ENCODE data around the gene KRT76. TPM values are rescaled to one million over a fixed set of nuclear protein-coding genes. Genes with fewer than 3 reads are reported as not detected.
"Not testable (repeated sequence)": the region's sequence is repeated elsewhere in the genome, so short reads cannot be mapped to it uniquely, and the experiment has no call there.

The KRT76 gene
- total RNA-seq, 1 donor from 2014 or later: not detected

GRCh38 chr12:52771505-52771904, 5.6 kb downstream of the KRT76 start:
- intact Hi-C loops (cut with micrococcal nuclease): no loop called here
- Mint-ChIP-seq H3K4me1 (no peaks in the 10 kb centered on the region), H3K36me3 (ENCODE audit: low read depth) (no peaks in the 10 kb centered on the region), H3K27me3 (peaks cover 5% of the 10 kb centered on the region), H3K4me3 (no peak overlapping the region), H3K27ac (no peak overlapping the region), H3K9me3 (no peaks in the 10 kb centered on the region)
- DNase-seq: no peak

GRCh38 chr12:52771088-52771487, 6.1 kb downstream of the KRT76 start:
- Mint-ChIP-seq H3K4me3 (no peak overlapping the region), H3K4me1 (no peaks in the 10 kb centered on the region), H3K27me3 (peaks cover 5% of the 10 kb centered on the region), H3K9me3 (no peaks in the 10 kb centered on the region), H3K27ac (no peak overlapping the region), H3K36me3 (ENCODE audit: low read depth) (no peaks in the 10 kb centered on the region)
- no peak for DNase-seq
- intact Hi-C loops (cut with micrococcal nuclease): no loop called here

- no peak for DNase-seq
- Mint-ChIP-seq H3K9me3 (no peaks in the 10 kb centered on the region), H3K36me3 (ENCODE audit: low read depth) (no peaks in the 10 kb centered on the region), H3K27me3 (peaks cover 3% of the 10 kb centered on the region), H3K4me3 (no peak overlapping the region), H3K27ac (no peak overlapping the region), H3K4me1 (no peaks in the 10 kb centered on the region)
- intact Hi-C loops (cut with micrococcal nuclease): no loop called here
These were observed 7.2 kb downstream of the KRT76 start for GRCh38 chr12:52769946-52770345.

GRCh38 chr12:52769354-52769753, 7.8 kb downstream of the KRT76 start:
- peaks cover 6% of the 10 kb centered on the region for H3K27me3 Mint-ChIP-seq
- intact Hi-C loops (cut with micrococcal nuclease): no loop called here
- H3K36me3 Mint-ChIP-seq (ENCODE audit: low read depth): no peaks in the 10 kb centered on the region
- H3K9me3 Mint-ChIP-seq: no peaks in the 10 kb centered on the region
- no peaks in the 10 kb centered on the region for H3K4me1 Mint-ChIP-seq
- no peak overlapping the region for H3K4me3 Mint-ChIP-seq
- DNase-seq: no peak
- H3K27ac Mint-ChIP-seq: no peak overlapping the region

GRCh38 chr12:52768479-52769200, 8.5 kb downstream of the KRT76 start:
- intact Hi-C loops (cut with micrococcal nuclease): no loop called here
- Mint-ChIP-seq H3K4me1 (no peaks in the 10 kb centered on the region), H3K9me3 (no peaks in the 10 kb centered on the region), H3K27ac (no peak overlapping the region), H3K27me3 (peaks cover 6% of the 10 kb centered on the region), H3K4me3 (no peak overlapping the region), H3K36me3 (ENCODE audit: low read depth) (no peaks in the 10 kb centered on the region)
- DNase-seq: no peak

- H3K27me3 Mint-ChIP-seq: peaks cover 6% of the 10 kb centered on the region
- intact Hi-C loops (cut with micrococcal nuclease): no loop called here
These were observed 9.7 kb downstream of the KRT76 start for GRCh38 chr12:52767427-52767826.

GRCh38 chr12:52767020-52767379, 10.1 kb downstream of the KRT76 start:
- H3K4me3 Mint-ChIP-seq: no peak overlapping the region
- H3K36me3 Mint-ChIP-seq (ENCODE audit: low read depth): no peaks in the 10 kb centered on the region
- no peaks in the 10 kb centered on the region for H3K9me3 Mint-ChIP-seq
- H3K4me1 Mint-ChIP-seq: no peaks in the 10 kb centered on the region
- no peak overlapping the region for H3K27ac Mint-ChIP-seq
- H3K27me3 Mint-ChIP-seq: peaks cover 6% of the 10 kb centered on the region
- no peak for DNase-seq
- intact Hi-C loops (cut with micrococcal nuclease): no loop called here

More at GRCh38 chr12:52767427-52767826, 9.7 kb downstream of the KRT76 start:
- H3K36me3 Mint-ChIP-seq (ENCODE audit: low read depth): no peaks in the 10 kb centered on the region
- no peaks in the 10 kb centered on the region for H3K4me1 Mint-ChIP-seq
- H3K4me3 Mint-ChIP-seq: no peak overlapping the region
- H3K9me3 Mint-ChIP-seq: no peaks in the 10 kb centered on the region
- no peak for DNase-seq
- H3K27ac Mint-ChIP-seq: no peak overlapping the region

GRCh38 chr12:52766351-52767019, 10.7 kb downstream of the KRT76 start:
- intact Hi-C loops (cut with micrococcal nuclease): no loop called here
- Mint-ChIP-seq H3K36me3 (ENCODE audit: low read depth) (no peaks in the 10 kb centered on the region), H3K4me3 (no peak overlapping the region), H3K9me3 (no peaks in the 10 kb centered on the region), H3K27ac (no peak overlapping the region), H3K4me1 (no peaks in the 10 kb centered on the region), H3K27me3 (peaks cover 6% of the 10 kb centered on the region)
- no peak for DNase-seq

- H3K27me3 Mint-ChIP-seq: peaks cover 3% of the 10 kb centered on the region
- H3K36me3 Mint-ChIP-seq (ENCODE audit: low read depth): no peaks in the 10 kb centered on the region
- intact Hi-C loops (cut with micrococcal nuclease): no loop called here
- no peaks in the 10 kb centered on the region for H3K9me3 Mint-ChIP-seq
- no peak overlapping the region for H3K27ac Mint-ChIP-seq
- H3K4me3 Mint-ChIP-seq: no peak overlapping the region
- DNase-seq: no peak
- no peaks in the 10 kb centered on the region for H3K4me1 Mint-ChIP-seq
These were observed 11.4 kb downstream of the KRT76 start for GRCh38 chr12:52765702-52766101.

GRCh38 chr12:52763991-52764390, 13.2 kb downstream of the KRT76 start:
- Mint-ChIP-seq H3K27me3 (peaks cover 3% of the 10 kb centered on the region), H3K36me3 (ENCODE audit: low read depth) (no peaks in the 10 kb centered on the region), H3K9me3 (no peaks in the 10 kb centered on the region), H3K4me1 (no peaks in the 10 kb centered on the region), H3K4me3 (no peak overlapping the region), H3K27ac (no peak overlapping the region)
- DNase-seq: no peak
- intact Hi-C loops (cut with micrococcal nuclease): no loop called here

GRCh38 chr12:52763036-52763659, 14.0 kb downstream of the KRT76 start:
- intact Hi-C loops (cut with micrococcal nuclease): no loop called here
- H3K27me3 Mint-ChIP-seq: peaks cover 5% of the 10 kb centered on the region
- no peaks in the 10 kb centered on the region for H3K4me1 Mint-ChIP-seq
- H3K9me3 Mint-ChIP-seq: no peaks in the 10 kb centered on the region
- no peak overlapping the region for H3K27ac Mint-ChIP-seq
- no peaks in the 10 kb centered on the region for H3K36me3 Mint-ChIP-seq (ENCODE audit: low read depth)
- H3K4me3 Mint-ChIP-seq: no peak overlapping the region
- DNase-seq: no peak

GRCh38 chr12:52761802-52762201, 15.3 kb downstream of the KRT76 start:
- Mint-ChIP-seq H3K4me3 (no peak overlapping the region), H3K27ac (no peak overlapping the region), H3K27me3 (peaks cover 5% of the 10 kb centered on the region), H3K36me3 (ENCODE audit: low read depth) (no peaks in the 10 kb centered on the region), H3K4me1 (no peaks in the 10 kb centered on the region), H3K9me3 (no peaks in the 10 kb centered on the region)
- no peak for DNase-seq
- intact Hi-C loops (cut with micrococcal nuclease): no loop called here

GRCh38 chr12:52761218-52761617, 15.9 kb downstream of the KRT76 start:
- H3K9me3 Mint-ChIP-seq; H3K27ac Mint-ChIP-seq; H3K4me3 Mint-ChIP-seq; H3K36me3 Mint-ChIP-seq (ENCODE audit: low read depth); H3K4me1 Mint-ChIP-seq; H3K27me3 Mint-ChIP-seq; DNase-seq; intact Hi-C loops (cut with micrococcal nuclease): not testable (repeated sequence)

- Mint-ChIP-seq H3K9me3 (no peaks in the 10 kb centered on the region), H3K4me1 (no peaks in the 10 kb centered on the region)
These were observed 16.5 kb downstream of the KRT76 start for GRCh38 chr12:52760623-52761022.

More at GRCh38 chr12:52760623-52761022, 16.5 kb downstream of the KRT76 start:
- H3K4me3 Mint-ChIP-seq: no peak overlapping the region
- H3K36me3 Mint-ChIP-seq (ENCODE audit: low read depth): no peaks in the 10 kb centered on the region
- intact Hi-C loops (cut with micrococcal nuclease): no loop called here
- no peak overlapping the region for H3K27ac Mint-ChIP-seq
- H3K27me3 Mint-ChIP-seq: peaks cover 5% of the 10 kb centered on the region
- no peak for DNase-seq
